Measurements from ENCODE around the gene CACNA2D3.
"Not testable (repeated sequence)": the region's sequence is repeated elsewhere in the genome, so short reads cannot be mapped to it uniquely, and the experiment has no call there.

The CACNA2D3 gene

DNA sequence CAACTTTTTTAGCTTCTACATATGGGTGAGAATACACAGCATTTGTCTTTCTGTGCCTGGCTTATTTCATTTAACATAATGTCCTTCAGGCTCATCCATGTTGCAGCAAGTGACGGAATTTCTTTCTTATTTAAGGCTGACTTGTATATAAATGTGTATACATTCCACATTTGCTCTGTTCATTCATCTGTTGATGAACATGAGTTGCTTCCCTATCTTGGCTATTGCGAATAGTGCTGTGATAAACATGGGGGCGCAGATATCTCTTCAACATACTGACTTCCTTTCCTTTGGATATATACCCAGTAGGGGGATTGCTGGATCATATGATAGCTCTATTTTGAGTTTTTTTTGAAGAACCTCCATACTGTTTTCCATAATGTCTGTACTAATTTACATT is 332.5 kb downstream of the CACNA2D3 start:
- in situ Hi-C loops (cut with MboI; ENCODE audit: low sequenced_read_pairs) = no loop called here
- no peaks in the 10 kb centered on the region for H3K4me1 ChIP-seq

DNA sequence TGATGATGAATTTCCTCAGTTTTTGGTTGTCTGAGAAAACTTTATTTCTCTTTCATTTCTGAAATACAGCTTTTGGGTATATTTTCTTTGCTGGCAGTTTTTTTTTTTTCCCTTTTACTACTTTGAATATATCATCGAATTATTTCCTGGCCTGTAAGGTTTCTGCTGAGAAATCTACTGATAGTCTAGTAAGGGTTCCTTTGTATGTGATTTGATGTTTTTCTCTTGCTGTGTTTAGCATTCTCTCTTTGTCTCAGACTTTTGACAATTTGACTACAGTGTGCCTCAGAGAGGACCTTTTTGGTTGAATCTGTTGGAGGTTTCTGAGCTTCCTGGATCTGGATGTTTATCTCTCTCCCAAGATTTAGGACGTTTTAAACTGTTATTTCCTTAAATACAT is 336.0 kb downstream of the CACNA2D3 start:
- no peaks in the 10 kb centered on the region for H3K4me1 ChIP-seq
- in situ Hi-C loops (cut with MboI; ENCODE audit: low sequenced_read_pairs) = no loop called here
- H3K9me3 ChIP-seq = no peaks in the 10 kb centered on the region
- DNase-seq (ENCODE audit: low spot score in 2 of 2) = no peak
- H3K27me3 ChIP-seq (ENCODE audit: low read depth) = no peaks in the 10 kb centered on the region
- no peak overlapping the region for H3K4me3 ChIP-seq
- no peaks in the 10 kb centered on the region for H3K36me3 ChIP-seq (replicated peaks)

More for the DNA sequence above, 332.5 kb downstream of the CACNA2D3 start:
- Histone ChIP-seq H3K27me3 (ENCODE audit: low read depth) (no peaks in the 10 kb centered on the region), H3K9me3 (no peaks in the 10 kb centered on the region), H3K4me3 (no peak overlapping the region), H3K36me3 (replicated peaks) (no peaks in the 10 kb centered on the region)
- no peak for DNase-seq (ENCODE audit: low spot score in 2 of 2)

DNA sequence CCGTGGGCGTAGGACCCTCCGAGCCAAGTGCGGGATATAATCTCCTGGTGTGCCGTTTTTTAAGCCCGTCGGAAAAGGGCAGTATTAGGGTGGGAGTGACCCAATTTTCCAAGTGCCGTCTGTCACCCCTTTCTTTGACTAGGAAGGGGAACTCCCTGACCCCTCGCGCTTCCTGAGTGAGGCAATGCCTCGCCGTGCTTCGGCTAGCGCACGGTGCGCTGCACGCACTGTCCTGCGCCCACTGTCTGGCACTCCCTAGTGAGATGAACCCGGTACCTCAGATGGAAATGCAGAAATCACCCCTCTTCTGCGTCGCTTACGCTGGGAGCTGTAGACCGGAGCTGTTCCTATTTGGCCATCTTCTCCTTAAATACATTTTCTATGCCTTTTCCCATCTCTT is 342.2 kb downstream of the CACNA2D3 start:
- in situ Hi-C loops (cut with MboI; ENCODE audit: low sequenced_read_pairs); H3K27me3 ChIP-seq (ENCODE audit: low read depth); H3K4me3 ChIP-seq; H3K4me1 ChIP-seq; H3K36me3 ChIP-seq (replicated peaks); H3K9me3 ChIP-seq; DNase-seq (ENCODE audit: low spot score in 2 of 2): not testable (repeated sequence)

DNA sequence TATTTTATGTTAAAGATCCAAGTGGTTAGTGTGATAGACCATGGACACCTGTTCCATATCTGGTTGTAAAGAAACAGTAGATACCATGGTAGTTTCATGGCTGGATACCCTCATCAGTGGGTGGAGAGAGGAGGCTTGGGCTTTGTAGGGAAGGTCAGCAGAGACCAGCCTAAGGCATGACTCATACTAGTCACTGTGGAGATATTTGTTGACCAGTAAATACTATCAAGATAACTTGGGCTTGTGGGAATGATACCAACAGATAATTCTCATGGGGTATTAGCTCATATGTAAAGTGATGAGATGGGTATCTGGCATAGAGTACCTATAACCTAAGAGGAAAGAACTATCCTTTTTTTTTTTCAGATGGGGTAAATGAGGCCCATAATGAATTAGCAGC is 354.5 kb downstream of the CACNA2D3 start:
- in situ Hi-C loops (cut with MboI; ENCODE audit: low sequenced_read_pairs) = no loop called here
- no peaks in the 10 kb centered on the region for H3K27me3 ChIP-seq (ENCODE audit: low read depth)
- H3K4me1 ChIP-seq = no peaks in the 10 kb centered on the region
- H3K9me3 ChIP-seq = no peaks in the 10 kb centered on the region
- DNase-seq (ENCODE audit: low spot score in 2 of 2) = no peak
- no peaks in the 10 kb centered on the region for H3K36me3 ChIP-seq (replicated peaks)
- no peak overlapping the region for H3K4me3 ChIP-seq

DNA sequence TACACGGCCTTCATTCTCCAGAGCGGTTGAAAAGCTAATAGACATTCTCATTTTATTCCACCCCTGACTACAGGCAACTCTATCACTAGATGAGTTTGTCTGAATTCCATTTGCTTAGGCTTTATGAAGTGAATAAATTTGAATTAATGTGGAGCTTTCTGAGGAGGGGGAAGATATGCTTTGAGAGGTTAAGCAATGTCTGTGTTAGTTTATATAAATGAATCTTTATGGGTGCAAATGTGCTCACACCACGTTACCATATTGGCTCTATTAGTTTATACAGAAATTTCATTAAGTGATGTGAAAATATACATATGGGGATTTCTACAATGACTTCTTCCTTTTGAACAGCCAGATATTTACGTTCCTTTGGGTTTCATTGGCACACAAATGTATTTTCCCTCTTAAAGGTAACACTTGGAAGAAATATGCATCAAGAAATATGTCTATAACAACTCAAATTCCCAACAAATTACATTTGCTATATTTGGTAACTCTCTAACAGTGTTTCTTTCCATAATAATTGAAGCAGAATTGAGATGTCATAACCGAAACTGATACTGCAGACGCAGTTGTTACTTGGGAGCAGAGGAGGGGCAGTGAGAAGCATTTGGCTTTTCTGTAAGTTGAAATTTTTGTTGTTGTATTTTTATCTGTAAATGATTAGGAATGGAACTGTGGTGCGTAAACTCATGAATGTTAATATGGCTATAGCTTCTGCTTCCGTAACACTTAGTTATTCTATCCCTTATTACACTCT is 359.4 kb downstream of the CACNA2D3 start:
- Histone ChIP-seq H3K9me3 (no peaks in the 10 kb centered on the region), H3K4me1 (no peaks in the 10 kb centered on the region), H3K36me3 (replicated peaks) (no peaks in the 10 kb centered on the region), H3K27me3 (ENCODE audit: low read depth) (no peaks in the 10 kb centered on the region), H3K4me3 (no peak overlapping the region)
- no peak for DNase-seq (ENCODE audit: low spot score in 2 of 2)
- in situ Hi-C loops (cut with MboI; ENCODE audit: low sequenced_read_pairs) = no loop called here

DNA sequence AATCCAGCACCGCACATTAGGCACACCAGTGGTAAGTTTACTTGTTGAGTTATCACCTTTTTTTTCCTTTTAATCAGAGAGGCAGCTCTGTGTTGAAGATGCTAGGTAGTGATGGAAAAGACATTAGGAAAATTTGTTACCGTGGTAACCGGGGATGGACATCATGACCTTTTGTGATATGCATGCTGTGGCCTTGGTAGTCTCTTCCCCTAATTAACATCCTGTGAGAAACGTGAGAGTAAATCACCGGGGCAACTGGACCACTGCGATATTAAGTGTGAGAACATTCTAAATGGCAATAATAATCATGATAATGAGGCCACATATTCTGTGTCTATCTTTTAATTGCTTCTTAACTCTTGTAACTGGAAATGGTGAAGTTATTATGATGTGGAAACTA is 362.0 kb downstream of the CACNA2D3 start:
- DNase-seq (ENCODE audit: low spot score in 2 of 2) = no peak
- Histone ChIP-seq H3K27me3 (ENCODE audit: low read depth) (no peaks in the 10 kb centered on the region), H3K9me3 (no peaks in the 10 kb centered on the region), H3K4me3 (no peak overlapping the region), H3K4me1 (no peaks in the 10 kb centered on the region), H3K36me3 (replicated peaks) (no peaks in the 10 kb centered on the region)
- in situ Hi-C loops (cut with MboI; ENCODE audit: low sequenced_read_pairs) = no loop called here

DNA sequence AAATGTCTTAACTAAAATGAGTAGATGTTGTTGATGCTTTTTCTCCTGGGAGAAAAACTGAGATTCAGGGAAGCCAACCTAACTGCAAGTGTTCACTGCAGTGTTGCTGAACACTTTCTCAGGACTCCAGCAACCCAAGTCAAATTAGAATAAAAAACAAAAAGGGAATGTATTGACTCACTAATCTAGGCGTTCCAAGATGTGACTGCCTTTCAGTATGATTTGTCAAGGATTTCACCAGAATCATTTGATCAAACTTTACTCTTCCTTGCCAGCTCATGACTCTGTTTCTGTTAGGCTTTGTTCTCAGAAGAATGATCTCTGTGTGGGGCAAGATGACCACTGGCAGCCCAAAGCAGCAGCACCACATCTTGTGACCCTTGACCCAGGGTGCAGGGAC is 364.0 kb downstream of the CACNA2D3 start:
- DNase-seq (ENCODE audit: low spot score in 2 of 2) = no peak
- H3K36me3 ChIP-seq (replicated peaks) = no peaks in the 10 kb centered on the region
- H3K4me1 ChIP-seq = no peaks in the 10 kb centered on the region
- H3K9me3 ChIP-seq = no peaks in the 10 kb centered on the region
- in situ Hi-C loops (cut with MboI; ENCODE audit: low sequenced_read_pairs) = no loop called here
- H3K27me3 ChIP-seq (ENCODE audit: low read depth) = no peaks in the 10 kb centered on the region
- H3K4me3 ChIP-seq = no peak overlapping the region

DNA sequence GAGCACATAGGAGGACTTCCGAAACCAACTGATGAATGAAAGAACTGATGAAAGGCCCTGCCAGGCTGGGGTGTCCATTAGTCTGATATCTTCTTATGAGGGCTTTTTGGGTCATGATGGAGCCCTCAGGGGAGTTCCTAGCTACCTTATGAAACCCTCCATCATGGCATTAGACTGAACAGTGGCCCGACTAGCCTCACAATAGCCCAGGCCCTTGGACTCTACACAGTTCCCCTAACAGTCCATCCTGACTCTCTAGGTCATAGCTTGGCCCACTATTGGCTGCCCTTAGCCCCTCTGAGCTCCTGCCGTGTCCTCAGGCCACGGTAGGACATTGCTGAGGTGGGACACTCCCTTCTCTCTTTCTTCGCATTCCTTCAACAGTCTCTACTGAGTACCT is 365.9 kb downstream of the CACNA2D3 start:
- no peaks in the 10 kb centered on the region for H3K9me3 ChIP-seq
- no peak overlapping the region for H3K4me3 ChIP-seq
- no peaks in the 10 kb centered on the region for H3K27me3 ChIP-seq (ENCODE audit: low read depth)
- H3K36me3 ChIP-seq (replicated peaks) = no peaks in the 10 kb centered on the region
- H3K4me1 ChIP-seq = no peaks in the 10 kb centered on the region
- DNase-seq (ENCODE audit: low spot score in 2 of 2) = no peak
- in situ Hi-C loops (cut with MboI; ENCODE audit: low sequenced_read_pairs) = no loop called here

DNA sequence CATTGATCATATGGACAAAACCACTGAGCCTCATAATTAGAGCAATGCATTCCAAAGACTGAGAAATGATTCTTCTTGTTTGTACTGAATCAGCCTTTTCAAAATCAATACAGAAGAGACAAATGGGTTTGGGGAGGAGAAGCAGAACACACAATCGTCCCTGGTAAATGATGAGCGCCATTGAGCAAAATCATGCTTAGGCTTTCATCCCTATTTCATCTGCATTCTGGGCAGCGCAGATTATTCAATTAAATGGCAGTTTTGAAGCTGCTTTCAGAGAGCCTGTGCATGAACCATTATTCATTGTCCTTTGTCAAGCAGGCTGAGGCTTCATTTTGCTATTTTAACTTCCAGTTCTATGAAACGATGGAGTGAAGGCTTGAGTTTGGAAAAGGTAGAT is 371.9 kb downstream of the CACNA2D3 start:
- Histone ChIP-seq H3K4me1 (no peaks in the 10 kb centered on the region), H3K27me3 (ENCODE audit: low read depth) (0 out of 2 replicates have a peak, but pooled peaks cover 2% of the 10 kb centered on the region), H3K36me3 (replicated peaks) (no peaks in the 10 kb centered on the region), H3K4me3 (no peak overlapping the region), H3K9me3 (peaks cover 6% of the 10 kb centered on the region; the same call in 1 of the 2 replicates)
- in situ Hi-C loops (cut with MboI; ENCODE audit: low sequenced_read_pairs) = no loop called here
- no peak for DNase-seq (ENCODE audit: low spot score in 2 of 2)

DNA sequence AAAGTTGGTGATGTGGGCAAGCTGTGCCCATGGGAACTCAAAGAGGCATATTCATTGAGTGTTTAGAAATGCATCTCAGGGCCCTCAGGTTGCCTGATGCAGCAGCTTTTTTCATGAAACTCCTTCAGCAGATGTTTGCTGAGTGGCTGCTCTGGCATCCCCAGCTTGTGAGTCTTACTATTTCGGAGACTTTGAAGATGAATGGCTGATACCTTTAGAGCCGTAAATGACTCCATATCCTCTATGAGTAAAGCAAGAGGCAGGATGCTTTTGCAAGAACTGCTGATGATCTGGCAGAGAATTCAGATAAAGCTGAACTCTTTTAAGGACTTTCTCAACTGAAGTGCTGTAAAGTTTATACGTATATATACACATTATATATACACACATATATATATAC is 384.3 kb downstream of the CACNA2D3 start:
- Histone ChIP-seq H3K27me3 (ENCODE audit: low read depth) (no peaks in the 10 kb centered on the region; the same call in 1 of the 2 replicates), H3K9me3 (no peaks in the 10 kb centered on the region), H3K4me1 (no peaks in the 10 kb centered on the region), H3K4me3 (no peak overlapping the region), H3K36me3 (replicated peaks) (no peaks in the 10 kb centered on the region)
- DNase-seq (ENCODE audit: low spot score in 2 of 2) = no peak
- in situ Hi-C loops (cut with MboI; ENCODE audit: low sequenced_read_pairs) = no loop called here

DNA sequence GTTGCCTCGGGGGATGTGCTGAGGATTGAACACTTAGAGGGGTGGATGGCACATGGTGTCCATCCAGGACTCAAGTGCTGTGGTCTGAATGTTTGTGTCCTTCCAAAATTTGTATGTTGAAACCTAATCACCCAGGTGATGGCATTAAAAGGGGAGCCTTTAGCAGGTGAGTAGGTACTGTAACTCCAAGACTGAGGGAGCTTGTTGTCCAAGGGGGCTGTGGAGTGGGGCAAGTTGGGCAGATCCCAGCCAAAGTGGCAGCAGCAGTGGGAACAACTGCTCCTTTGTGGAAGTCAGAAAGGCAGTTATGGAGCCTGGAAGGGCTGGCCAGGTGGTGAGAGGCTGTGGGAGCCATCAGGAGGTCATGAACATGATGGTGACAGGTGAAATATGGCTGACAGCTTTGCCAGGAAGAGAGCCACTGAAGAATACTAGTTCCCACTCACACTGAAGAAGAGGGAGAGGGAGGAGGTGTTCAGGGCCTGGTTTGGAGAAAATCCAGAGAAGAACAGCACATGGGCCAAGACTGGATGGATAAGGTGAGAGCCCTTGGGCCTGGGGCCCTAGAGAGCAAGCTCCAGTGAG is 385.6 kb downstream of the CACNA2D3 start:
- no peaks in the 10 kb centered on the region for H3K9me3 ChIP-seq
- no peaks in the 10 kb centered on the region; the same call in 1 of the 2 replicates for H3K27me3 ChIP-seq (ENCODE audit: low read depth)
- H3K36me3 ChIP-seq (replicated peaks) = no peaks in the 10 kb centered on the region
- H3K4me3 ChIP-seq = no peak overlapping the region
- no peak for DNase-seq (ENCODE audit: low spot score in 2 of 2)
- no peaks in the 10 kb centered on the region for H3K4me1 ChIP-seq
- in situ Hi-C loops (cut with MboI; ENCODE audit: low sequenced_read_pairs) = no loop called here

DNA sequence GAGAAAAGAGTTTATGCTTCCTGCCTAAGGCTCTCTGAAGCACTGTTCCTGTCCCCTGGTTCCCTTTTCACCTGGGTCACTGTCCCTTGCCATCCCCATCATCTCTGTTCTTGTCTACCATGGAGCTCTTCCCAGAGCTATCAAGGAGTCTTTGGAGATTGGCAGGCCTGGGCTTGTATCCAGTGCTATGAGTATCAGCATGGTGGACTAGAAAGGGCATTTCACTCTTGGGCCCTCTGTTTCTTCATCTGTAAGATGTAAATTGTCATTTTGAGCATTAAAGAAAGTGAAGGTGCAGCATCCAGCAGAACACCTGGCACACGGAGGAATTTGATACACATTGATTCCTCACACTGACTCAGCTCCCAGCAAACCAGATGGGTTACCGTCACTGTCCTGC is 388.2 kb downstream of the CACNA2D3 start:
- in situ Hi-C loops (cut with MboI; ENCODE audit: low sequenced_read_pairs) = no loop called here
- H3K4me3 ChIP-seq = no peak overlapping the region
- no peak for DNase-seq (ENCODE audit: low spot score in 2 of 2)

DNA sequence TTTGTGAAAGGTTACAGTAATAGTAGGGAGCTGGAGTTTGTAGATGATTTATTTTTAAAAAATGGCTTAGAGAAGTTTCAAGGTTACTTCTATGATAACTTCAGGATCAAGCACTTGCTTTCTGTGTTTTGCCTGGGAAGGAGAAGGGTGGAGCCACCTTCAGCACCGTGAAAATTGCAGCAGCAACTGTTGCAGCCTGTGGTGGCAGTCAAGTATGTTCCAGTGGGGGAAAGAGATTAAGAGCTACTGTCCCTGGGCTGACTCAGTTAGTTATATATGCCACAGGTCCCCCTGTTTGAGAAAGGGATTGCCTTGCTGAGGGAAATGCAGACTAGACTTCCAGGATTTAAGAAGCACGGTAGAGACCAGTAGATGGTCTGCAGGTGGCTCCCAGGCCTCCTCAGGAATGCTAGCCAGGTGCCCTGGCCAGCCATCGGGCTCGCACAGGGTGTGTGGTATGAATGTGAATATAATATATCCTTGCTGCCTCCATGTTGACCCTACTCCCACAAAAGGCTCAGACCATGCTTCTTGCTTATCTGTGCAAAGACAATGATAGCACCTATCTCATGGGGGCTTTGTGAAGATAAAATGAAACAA is 389.5 kb downstream of the CACNA2D3 start:
- Histone ChIP-seq H3K4me1 (no peaks in the 10 kb centered on the region), H3K4me3 (no peak overlapping the region), H3K36me3 (replicated peaks) (no peaks in the 10 kb centered on the region), H3K27me3 (ENCODE audit: low read depth) (no peaks in the 10 kb centered on the region), H3K9me3 (no peaks in the 10 kb centered on the region)
- DNase-seq (ENCODE audit: low spot score in 2 of 2) = no peak
- in situ Hi-C loops (cut with MboI; ENCODE audit: low sequenced_read_pairs) = no loop called here

More for the DNA sequence above, 388.2 kb downstream of the CACNA2D3 start:
- Histone ChIP-seq H3K36me3 (replicated peaks) (no peaks in the 10 kb centered on the region), H3K4me1 (no peaks in the 10 kb centered on the region), H3K27me3 (ENCODE audit: low read depth) (no peaks in the 10 kb centered on the region), H3K9me3 (no peaks in the 10 kb centered on the region)

DNA sequence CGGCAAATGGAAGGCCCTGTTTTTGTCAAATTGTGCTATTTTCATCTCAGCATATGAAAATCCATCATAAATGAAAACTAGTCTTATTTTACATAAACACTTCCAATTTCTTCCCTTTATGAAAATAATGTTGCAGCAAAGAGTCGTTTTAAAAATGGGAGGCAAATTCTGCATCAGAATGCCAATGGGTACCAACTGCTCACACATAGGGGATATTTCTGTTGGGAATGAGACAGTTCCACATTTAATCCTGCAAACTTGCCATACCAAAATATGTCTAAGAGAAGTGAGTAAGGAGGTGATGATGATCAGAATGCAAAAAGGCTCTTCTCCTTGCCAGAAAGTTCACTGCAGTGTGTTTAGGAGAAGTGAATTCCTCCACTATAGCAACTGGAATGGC is 391.7 kb downstream of the CACNA2D3 start:
- Histone ChIP-seq H3K9me3 (no peaks in the 10 kb centered on the region), H3K4me1 (no peaks in the 10 kb centered on the region), H3K4me3 (no peak overlapping the region), H3K36me3 (replicated peaks) (no peaks in the 10 kb centered on the region), H3K27me3 (ENCODE audit: low read depth) (no peaks in the 10 kb centered on the region)
- no peak for DNase-seq (ENCODE audit: low spot score in 2 of 2)
- in situ Hi-C loops (cut with MboI; ENCODE audit: low sequenced_read_pairs) = no loop called here

Measured in HAP-1 (cell line).